Activated T-helper 1 cell treated with anti-CD3 and anti-CD28 coated beads, Interleukin-2, amount 50 U/mL, for 16 hours (primary cell): Measurements from ENCODE around the gene RPL37A.

Experiments
- DNase-seq, 2 donors: peaks; one replicate each; pipeline ENCODE4 v3.0.0-alpha.2; 2020; ENCODE audit warnings: low read depth in 1 of 2, low spot score in 1 of 2

The RPL37A gene

DNA sequence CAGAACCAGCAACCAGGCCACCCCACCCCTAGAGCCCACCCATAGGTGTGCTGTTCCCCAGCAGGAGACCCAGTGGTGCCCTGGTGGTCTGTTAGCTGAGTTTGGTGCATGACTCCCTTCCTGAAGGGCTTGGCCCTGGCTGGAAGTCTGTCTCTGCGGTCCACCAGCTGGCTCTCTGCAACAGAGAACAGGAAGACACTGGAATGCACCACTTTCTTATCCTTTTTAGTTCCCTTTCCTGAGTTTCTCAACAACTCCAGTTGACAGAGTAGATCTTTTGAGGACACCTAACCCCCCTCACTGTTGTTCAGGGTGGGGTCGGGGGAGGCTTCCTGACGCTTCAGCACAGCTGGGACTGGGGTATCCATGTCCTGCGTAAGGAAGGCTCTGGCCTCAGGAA lies 11.9 kb upstream of the RPL37A start:
- DNase-seq: no peak

DNA sequence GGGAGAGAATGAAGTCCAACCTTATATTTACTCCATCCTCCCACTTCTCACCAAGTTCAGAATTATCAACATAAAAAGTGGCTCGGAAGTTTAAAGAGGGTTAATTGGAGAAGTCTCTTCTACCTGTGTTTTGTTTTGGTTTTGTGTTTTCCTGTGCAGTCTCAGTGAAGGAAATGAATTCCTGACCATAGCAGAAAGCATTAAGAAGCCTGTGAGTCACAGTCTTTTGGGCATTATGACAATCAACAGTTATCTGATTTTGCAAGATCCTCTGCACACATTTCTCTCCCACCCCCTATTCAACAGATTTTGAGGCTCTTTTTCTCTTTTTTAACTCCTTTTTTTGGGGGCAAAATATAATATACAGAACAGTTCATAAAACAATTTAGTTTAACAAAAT lies 8.6 kb upstream of the RPL37A start:
- no peak for DNase-seq

DNA sequence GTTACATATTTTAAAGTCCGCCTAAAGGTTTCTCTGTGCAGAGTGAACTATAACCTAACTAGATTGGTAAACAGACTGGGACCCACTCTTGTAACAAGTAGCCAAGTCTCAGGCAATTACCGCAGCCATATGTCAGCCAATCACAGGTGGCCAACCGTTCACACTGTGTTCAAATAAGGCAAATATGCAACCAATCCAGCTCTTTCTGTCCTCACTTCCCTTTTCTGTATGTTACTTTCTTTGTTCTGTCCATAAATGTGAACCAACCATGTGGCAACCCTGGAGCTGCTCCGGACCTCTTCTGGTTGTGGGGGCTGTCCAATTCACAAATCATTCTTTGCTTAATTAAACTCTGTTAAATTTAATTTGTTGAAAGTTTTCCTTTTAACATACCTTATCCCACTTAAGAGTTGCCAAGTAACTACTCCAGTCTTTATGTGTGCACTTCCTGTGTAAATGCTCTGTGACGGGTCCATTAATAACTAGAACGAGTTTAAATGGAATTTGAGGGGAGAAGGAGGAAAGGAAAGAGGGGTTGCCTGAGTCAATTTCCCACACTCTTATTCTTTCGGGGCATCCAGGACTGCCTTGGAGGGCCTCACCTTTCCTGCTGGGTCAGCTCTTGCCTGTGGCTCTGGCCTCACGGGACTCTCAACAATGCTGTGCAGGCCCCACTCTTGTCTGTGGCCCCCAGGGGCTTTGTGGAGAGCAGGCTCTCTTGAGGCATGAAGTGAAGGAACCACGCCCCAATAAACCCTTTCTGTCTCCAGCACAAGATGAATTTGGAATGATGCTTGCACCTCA lies 6.6 kb upstream of the RPL37A start:
- no peak for DNase-seq

DNA sequence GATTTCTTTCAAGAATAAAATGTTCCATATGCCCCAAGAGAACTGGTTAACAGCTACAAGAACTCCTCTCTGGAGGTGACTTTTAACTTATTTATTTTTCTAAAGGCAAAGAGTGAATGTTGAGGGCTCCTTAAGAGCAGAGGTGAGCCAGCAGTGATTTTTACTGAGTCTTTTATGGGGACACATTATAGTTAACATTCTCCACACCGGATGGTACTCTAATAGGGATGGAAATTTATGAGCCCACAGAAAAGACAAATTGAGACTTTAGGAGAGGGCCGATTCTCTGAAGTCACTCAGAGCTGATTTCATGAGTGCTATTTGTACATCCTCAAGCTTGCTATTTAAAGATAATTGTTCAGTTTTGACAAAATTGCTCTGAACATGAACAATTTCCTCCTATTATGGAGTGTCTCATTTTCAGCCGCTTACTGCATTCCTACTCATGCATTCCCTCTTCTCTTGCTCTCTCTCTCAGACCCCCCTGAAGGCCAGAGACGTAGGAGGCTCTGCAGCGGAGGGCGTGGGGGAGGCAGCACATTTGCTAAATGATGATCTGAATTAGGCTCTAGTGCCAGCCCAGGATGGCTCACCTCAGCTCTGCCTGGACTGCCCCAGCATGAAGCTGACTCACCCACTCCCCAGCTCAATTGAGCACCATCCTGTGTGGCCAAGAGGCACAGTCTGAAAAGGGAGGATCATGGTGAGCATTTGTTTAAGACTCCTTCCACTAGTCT lies 5.9 kb upstream of the RPL37A start:
- DNase-seq: no peak

DNA sequence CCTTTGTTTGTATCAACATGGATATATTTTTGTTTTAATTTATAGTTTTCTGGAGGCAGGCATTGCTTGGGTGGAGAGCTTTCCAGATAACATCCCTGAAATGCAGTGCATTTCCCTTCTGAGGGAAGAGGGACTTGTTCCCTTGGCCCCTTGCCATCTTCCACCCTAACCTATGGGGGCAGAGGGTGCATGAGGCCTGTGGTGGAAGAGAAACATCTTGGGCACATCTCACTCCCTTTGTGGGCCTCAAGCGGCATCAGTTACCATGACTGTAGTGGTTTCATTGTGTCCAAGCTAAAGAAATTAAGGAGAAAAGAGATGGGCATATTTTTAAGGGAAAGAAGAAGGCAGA lies 5.3 kb upstream of the RPL37A start:
- no peak for DNase-seq

DNA sequence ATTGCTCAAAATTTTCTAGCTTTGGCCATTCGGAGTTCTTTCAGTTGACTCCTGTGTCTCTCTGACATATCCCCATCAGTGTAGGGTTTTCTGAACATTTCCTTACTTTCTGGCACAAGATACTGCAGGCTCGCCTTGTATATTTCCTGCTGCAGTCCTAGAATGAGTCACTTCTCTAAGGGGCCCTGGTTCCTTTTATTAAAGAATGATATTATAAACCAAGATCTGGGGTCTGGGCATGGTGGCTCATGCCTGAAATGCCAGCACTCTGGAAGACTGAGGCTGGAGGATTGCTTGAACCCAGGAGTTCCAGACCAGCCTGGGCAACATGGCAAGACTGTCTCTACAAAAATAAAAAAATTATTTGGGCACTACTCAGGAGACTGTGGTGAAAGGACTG lies 3.0 kb upstream of the RPL37A start:
- no peak for DNase-seq

DNA sequence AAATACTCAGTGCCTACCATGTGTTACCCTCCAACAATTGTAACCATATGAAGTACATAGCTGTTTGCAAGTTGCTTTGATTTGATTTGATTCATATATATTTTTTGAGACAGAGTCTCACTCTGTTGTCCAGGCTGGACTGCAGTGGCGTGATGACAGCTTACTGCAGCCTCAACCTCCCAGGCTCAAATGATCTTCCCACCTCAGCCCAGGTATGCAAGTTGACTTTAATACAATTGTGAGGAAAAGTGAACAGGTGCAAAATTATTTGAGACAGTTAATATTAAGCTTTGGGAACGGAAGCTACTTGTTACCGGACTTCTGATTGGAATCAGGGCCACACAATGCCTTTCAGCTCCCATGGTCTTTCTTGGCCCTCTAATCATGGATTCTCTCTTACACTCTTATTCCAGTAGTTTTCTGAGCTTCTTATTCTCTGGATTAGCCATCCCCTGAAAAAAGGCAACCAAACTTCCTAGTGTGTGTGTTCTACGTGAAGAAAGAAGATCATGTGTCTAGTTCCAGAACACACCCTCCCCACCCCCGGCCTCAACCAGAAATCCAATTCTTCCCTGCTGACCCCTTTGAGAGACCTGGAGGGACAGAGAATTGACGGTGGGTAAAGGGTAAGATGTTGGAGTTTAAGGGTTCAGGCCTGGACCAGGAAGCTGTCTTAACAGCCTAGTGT lies 1.1 kb upstream of the RPL37A start:
- DNase-seq: no peak

DNA sequence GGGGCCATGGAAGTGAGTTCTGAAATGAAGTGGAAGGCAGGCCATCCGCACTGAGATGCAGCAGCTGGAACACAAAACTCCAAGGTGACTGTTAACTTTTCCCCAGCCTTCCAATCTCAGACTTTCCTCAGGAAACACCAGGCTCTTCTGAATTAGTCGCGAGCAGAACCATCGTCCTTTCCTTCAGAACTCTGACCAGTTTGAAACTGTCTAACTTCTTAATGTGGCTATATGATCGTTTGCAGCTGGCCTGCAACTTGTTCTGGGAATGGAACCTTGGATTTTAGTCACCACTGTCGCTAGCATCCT lies 620 bp upstream of the RPL37A start:
- DNase-seq: no peak

DNA sequence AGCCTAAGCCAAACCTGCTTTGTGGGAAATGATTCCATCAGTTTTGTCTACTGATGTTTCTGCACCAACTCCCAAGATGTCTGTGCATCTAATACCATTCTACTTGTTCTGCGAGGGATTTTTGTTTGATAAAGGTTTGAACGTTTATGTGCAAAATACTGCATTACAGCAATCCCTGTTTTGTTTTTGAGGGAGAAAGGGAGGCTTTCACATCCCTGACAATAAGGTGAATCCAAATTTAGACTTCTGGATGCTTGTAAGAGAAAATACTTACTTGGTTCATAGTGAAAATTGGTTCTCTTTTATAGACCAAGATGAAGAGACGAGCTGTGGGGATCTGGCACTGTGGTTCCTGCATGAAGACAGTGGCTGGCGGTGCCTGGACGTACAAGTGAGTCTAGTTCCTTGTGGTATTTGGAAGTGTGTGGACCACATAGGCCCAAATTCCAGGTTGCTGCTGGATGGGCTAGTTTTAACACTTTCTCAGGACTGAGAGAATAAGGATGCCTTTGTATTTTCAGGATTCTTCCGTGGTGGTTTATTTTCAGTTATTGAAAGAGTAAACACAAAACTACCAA lies 1.1 kb downstream of the RPL37A start:
- no peak for DNase-seq

DNA sequence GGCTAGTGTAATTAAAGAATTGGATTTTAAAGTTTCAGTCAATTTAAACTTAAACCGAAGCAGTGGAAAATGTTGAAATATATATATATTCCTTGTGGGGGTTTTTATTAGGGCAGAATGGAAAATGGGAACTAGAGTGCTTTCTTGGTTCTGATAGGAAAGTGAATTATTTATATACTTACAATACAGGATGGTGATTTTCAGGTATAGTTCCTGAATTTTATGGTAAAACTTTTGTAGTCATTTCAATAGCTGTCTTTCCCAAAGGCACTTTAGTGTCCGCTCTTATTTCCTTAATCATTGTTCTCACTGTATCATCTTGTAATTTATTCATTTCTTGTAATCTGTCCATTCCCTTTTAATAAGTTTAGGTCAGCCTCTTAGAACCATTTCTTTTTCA lies 1.9 kb downstream of the RPL37A start:
- no peak for DNase-seq

DNA sequence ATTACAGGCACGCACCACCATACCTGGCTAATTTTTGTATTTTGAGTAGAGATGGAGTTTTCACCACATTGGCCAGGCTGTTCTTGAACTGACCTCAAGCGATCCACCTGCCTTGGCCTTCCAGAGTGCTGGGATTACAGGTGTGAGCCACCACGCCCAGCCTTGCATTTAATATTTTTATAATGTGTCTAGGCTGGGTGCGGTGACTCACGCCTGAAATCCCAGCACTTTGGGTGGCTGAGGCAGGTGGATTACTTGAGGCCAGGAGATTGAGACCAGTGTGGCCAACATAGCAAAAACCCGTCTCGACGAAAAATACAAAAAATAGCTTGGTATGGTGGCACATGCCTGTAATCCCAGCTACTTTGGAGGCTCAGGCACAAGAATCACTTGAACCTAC lies 3.2 kb downstream of the RPL37A start:
- DNase-seq: no peak

DNA sequence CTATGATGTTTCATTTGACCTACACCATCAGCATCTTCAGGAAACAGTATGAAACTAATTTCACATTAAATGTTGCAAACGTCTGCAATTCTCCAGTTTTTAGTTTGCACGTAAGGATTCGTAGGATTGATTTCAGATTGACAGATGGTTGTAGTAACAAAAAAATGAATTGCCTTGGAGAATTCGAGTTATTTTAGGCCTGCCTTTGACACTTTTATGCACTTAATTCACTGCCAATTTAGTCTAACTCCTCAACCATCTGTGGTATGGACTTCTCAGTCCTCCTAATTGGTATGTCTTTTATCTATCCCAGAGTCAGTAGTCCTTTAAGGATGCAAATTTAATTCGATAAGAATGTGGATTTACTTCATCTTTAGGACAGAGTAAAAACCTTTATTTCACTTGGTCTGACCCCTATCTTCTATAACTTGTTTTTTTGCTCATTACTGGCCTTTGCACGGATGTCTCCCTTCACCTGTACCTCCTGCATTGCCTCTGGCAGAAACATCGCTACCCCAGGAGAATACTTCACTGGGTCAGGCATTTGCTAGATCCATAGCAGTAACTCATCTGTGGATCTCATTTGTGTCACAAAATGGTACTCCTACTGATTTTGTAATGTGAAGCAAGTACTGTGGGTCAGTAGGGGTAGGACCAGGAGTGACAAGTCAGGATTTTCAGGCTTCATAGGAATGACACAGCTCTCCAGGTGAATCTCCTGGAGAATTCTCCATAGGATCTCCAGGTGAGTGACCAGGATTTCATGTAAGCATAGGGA lies 3.9 kb downstream of the RPL37A start:
- DNase-seq: no peak

DNA sequence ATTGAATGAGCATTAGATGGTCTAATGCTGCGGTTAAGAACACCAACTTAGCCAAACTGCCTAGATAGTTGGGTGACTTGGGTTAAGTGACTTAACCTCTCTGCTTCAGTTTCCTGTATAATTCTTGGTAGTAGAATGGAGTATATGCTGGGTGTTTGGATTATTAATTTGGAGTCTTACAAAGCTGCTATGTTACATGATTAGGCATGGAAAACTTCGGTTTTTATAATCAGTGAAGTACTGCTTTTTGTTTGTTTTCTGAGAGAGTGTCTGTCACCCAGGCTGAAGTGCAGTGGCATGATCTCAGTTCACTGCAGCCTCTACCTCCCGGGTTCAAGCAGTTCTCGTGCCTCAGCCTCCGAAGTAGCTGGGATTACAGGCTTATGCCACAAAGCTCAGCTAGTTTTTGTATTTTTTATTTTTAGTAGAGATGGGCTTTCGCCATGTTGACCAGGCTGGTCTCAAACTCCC lies 4.5 kb downstream of the RPL37A start:
- DNase-seq: no peak

DNA sequence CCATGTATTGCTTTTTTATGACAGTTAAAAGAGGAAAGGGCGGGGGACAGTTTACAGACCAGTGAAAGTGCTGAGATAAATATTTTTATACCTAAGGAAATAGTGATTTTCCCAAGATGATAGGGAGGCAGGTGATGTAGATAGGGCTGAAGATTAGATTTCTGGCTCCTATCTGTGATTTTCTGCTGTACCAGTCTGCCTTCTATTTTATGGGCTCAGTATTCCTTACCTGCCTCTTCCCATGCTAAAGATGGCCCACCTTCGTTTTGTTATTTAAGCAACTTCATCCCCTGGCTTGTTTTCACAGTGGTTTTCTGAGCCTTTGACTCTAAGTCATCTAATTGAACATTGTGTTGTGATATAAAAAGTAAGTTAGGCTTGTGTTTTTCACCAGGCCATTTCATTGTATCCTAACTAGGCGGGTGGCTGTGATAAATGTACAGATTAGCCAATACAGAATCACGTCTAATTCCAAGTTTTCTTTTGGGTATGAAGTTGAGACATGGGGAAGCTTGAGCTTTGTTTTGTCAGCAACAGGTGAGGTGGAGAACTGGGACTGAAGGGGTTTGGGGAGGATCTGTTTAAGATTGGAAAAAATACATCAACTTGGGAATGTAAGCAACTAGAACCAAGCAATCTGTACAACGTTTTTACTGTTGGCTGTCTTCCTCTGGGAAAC lies 5.2 kb downstream of the RPL37A start:
- DNase-seq: no peak

DNA sequence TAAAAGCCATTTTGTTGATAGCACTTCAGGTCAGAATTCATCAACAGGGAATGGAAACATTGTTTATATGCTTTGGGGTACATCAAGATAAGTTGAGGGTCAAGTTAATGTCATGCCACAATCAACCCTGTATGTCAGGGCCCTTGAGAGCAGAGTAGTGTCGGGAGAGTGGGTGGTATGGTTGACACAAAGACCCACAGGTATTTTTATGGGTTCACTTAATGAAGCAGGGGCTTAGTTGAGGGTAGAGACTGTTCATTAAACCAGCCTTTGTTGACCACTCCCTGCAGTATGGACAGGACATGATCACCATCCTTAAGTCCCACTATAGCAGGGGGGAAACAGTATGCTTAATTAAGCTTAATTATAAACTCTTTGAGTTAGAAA lies 5.7 kb downstream of the RPL37A start:
- DNase-seq: no peak

DNA sequence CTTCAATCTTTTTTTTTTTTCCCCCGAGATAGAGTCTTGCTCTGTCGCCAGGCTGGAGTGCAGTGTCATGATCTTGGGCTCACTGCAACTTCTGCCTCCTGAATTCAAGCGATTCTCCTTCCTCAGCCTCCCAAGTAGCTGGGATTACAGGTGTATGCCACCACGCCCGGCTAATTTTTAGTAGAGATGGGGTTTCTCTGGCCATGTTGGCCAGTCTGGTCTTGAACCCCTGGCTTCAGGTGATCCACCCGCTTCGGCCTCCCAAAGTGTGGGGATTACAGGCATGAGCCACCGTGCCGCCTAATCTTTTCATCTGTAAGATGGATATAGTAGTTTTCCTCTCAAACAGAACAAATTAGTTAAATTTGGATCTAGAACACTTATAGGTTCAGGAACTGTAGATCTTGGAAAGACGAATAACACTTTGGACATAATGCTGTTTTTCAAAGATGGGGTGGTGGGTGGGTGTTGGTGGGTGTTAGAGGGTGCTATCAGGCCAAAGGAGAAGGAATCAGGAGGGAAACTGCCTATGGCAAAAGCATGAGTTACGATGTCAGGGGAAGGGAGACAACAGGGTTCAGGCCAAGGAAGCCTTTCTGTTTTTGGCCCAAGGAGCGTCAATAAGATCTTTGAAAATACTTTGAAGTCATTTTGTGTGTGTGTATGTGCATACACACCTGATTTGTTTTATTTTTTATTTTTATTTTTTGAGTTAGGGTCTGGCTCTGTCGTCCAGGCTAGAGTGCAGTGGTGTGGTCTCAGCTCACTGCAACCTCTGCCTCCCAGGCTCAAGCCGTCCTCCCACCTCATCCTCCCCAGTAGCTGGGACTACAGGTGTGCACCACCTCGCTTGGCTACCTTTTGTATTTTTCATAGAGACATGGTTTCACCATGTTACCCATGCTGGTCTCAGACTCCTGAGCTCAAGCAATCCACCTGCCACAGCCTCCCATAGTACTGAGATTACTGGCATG lies 6.8 kb downstream of the RPL37A start:
- no peak for DNase-seq

DNA sequence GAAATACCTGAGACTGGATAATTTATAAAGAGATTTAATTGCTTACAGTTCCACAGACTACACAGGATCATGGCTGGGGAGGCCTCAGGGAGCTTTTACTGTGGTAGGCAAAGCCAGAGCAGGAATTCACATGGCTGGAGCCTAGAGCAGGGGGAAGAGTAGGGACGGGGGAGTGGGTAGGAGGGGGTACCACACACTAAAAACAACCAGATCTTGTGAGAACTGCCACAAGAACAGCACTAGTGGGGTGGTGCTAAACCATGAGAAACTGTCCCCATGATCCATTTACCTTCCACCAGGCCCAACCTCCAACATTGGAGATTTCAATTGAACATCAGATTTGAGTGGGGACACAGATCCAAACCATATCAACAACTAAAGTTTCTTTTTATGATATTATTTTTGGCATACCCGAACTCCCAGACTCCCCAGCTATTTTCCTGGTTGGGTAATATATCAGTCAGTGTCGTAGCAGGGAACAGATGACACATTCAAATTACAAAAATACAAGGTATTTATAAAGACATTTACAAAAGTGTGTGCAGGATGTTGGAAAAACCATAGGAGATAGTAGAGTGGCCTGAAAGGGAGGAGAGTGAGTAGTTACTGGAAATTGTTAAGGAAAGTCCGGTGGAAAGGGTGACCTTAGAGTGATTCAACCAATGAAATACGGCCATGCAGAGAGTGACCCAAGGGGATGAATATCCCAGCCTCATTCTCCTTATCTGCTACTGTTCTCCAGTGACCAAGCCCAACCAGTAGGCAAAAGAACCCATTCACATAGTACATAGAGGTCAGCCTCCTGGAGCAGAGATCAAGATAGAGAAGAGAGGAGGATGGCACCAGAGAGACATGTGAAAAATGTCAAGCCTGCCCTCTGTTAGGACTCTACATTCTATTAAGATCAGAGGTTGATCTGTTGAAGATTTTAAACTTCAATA lies 8.8 kb downstream of the RPL37A start:
- DNase-seq: no peak

DNA sequence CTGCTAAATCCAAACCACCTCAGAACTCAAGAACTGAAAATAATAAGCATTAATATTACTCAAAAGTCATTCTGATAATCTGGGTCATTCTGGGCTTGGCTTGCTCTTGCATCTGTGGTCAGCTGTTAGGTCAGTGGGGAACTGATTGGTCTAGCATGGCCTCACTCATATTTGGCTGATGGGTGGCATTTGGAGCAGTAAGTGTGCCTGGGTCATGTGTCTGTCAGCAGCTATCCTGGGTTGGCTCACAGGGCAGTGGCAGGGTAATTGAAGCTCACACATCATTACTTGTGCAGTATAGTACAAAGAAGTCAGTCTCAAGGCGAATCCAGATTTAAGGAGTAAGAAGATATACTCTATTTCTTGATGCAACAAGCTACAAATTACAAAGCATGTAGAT lies 9.6 kb downstream of the RPL37A start:
- no peak for DNase-seq
